Keratinocyte (primary cell): ENCODE measurements around the gene ARID5B.

Experiments used
- CTCF ChIP-seq, 3 experiments: IDR thresholded peaks in 1 of 3; conservative IDR thresholded peaks in 1 of 3; optimal IDR thresholded peaks in 1 of 3; 2 replicates in 2 of 3; 3 replicates in 1 of 3; pipeline versions ENCODE3 to v1.5.1; 2011; ENCODE audit warnings: low read length in 3 of 3, mild to moderate bottlenecking in 3 of 3, moderate library complexity in 2 of 3, control low read depth in 1 of 3, inconsistent platforms in 1 of 3; ENCODE audit not compliant: insufficient read depth in 2 of 3; ENCODE audit errors: extremely low read depth in 1 of 3
- EZH2 ChIP-seq: IDR thresholded peaks from one replicate; pipeline ENCODE4 v1.6.1; 2012; ENCODE audit warnings: inconsistent platforms, mild to moderate bottlenecking, low read length, moderate library complexity

DNA sequence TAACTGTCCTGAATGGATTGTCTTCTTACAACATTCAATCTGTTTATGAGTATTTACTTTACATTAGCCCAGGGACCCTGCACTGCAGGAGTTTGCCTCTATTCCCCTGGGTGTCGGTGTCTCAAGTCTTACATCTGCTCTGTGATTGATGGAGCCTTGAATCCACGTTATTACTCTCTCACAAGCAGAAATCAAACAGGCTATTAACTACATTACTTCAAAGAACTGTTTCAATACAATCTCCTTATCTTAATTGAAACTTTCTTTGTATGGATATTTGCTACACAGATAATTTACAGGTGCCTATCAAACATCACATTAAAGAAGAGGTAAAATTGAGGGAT is 3.1 kb upstream of the ARID5B start:
- TF ChIP-seq CTCF (optimal IDR thresholded peaks at IDR 0.05 in 1 of 3, IDR thresholded peaks at IDR 0.05 in 1 of 3, conservative IDR thresholded peaks at IDR 0.05 in 1 of 3; ENCODE audit: extremely low read depth in 1 of 3, insufficient read depth in 2 of 3, low read length in 3 of 3) (no peak), EZH2 (no peak)
